ENCODE results near the gene TMTC2. TPM values are rescaled to one million over a fixed set of nuclear protein-coding genes. Genes with fewer than 3 reads are reported as not detected.

The TMTC2 gene
- polyA plus RNA-seq, 1 donor from 2014 or later = 20.6 TPM

- Histone ChIP-seq H3K4me2 (ENCODE audit: low read length) (no peak overlapping the region), H3K9me2 (ENCODE audit: insufficient read depth, low read length) (no peaks in the 10 kb centered on the region), H2AFZ (ENCODE audit: low read depth, low read length) (no peak overlapping the region), H3K9ac (ENCODE audit: low read length) (no peak overlapping the region), H3K27me3 (ENCODE audit: insufficient read depth, low read depth, low read length) (no peaks in the 10 kb centered on the region), H4K20me1 (ENCODE audit: insufficient read depth) (no peaks in the 10 kb centered on the region), H3K9me3 (ENCODE audit: low read length) (no peaks in the 10 kb centered on the region), H3K79me2 (replicated peaks; ENCODE audit: insufficient read depth, low read length) (no peaks in the 10 kb centered on the region), H3F3A (ENCODE audit: insufficient read depth, low read length, poor library complexity, severe bottlenecking) (no peaks in the 10 kb centered on the region), H3K27ac (ENCODE audit: low read length) (no peak overlapping the region), H3K4me3 (ENCODE audit: low read length) (no peak overlapping the region), H3K36me3 (ENCODE audit: insufficient read depth, low read length) (no peaks in the 10 kb centered on the region)
- TF ChIP-seq CTCF (IDR thresholded peaks at IDR 0.05; ENCODE audit: poor library complexity, severe bottlenecking) (no peak), MXI1 (conservative IDR thresholded peaks at IDR 0.05; ENCODE audit: poor library complexity, severe bottlenecking) (no peak), RAD21 (conservative IDR thresholded peaks at IDR 0.05) (no peak), EP300 (conservative IDR thresholded peaks at IDR 0.05; ENCODE audit: poor library complexity, severe bottlenecking) (no peak), POLR2AphosphoS5 (IDR thresholded peaks at IDR 0.05) (no peak), EZH2 (IDR thresholded peaks at IDR 0.05; ENCODE audit: borderline replicate concordance, insufficient read depth, low read length, poor library complexity, severe bottlenecking) (no peak), TAF1 (IDR thresholded peaks at IDR 0.05; ENCODE audit: low read depth) (no peak), SMC3 (conservative IDR thresholded peaks at IDR 0.05; ENCODE audit: poor library complexity) (no peak), REST (IDR thresholded peaks at IDR 0.05; ENCODE audit: borderline replicate concordance) (no peak)
These were observed 352.7 kb downstream of the TMTC2 start for GRCh38 chr12:83039413-83039812.

GRCh38 chr12:83040339-83040738 is 353.6 kb downstream of the TMTC2 start:
- no peak overlapping the region for H3K4me2 ChIP-seq (ENCODE audit: low read length)
- H3F3A ChIP-seq (ENCODE audit: insufficient read depth, low read length, poor library complexity, severe bottlenecking) = no peaks in the 10 kb centered on the region
- no peaks in the 10 kb centered on the region for H3K9me2 ChIP-seq (ENCODE audit: insufficient read depth, low read length)
- no peaks in the 10 kb centered on the region for H3K27me3 ChIP-seq (ENCODE audit: insufficient read depth, low read depth, low read length)
- no peak for TF ChIP-seq EP300 (conservative IDR thresholded peaks at IDR 0.05; ENCODE audit: poor library complexity, severe bottlenecking)
- no peak for TF ChIP-seq RAD21 (conservative IDR thresholded peaks at IDR 0.05)
- no peak for TF ChIP-seq CTCF (IDR thresholded peaks at IDR 0.05; ENCODE audit: poor library complexity, severe bottlenecking)
- TF ChIP-seq MXI1 (conservative IDR thresholded peaks at IDR 0.05; ENCODE audit: poor library complexity, severe bottlenecking) = no peak
- no peak for TF ChIP-seq EZH2 (IDR thresholded peaks at IDR 0.05; ENCODE audit: borderline replicate concordance, insufficient read depth, low read length, poor library complexity, severe bottlenecking)
- TF ChIP-seq TAF1 (IDR thresholded peaks at IDR 0.05; ENCODE audit: low read depth) = no peak
- no peak for TF ChIP-seq SMC3 (conservative IDR thresholded peaks at IDR 0.05; ENCODE audit: poor library complexity)
- no peak for TF ChIP-seq REST (IDR thresholded peaks at IDR 0.05; ENCODE audit: borderline replicate concordance)
- TF ChIP-seq POLR2AphosphoS5 (IDR thresholded peaks at IDR 0.05) = no peak
- no peaks in the 10 kb centered on the region for H3K9me3 ChIP-seq (ENCODE audit: low read length)
- H2AFZ ChIP-seq (ENCODE audit: low read depth, low read length) = no peak overlapping the region
- no peak overlapping the region for H3K9ac ChIP-seq (ENCODE audit: low read length)
- H3K27ac ChIP-seq (ENCODE audit: low read length) = no peak overlapping the region
- H3K79me2 ChIP-seq (replicated peaks; ENCODE audit: insufficient read depth, low read length) = no peaks in the 10 kb centered on the region
- H4K20me1 ChIP-seq (ENCODE audit: insufficient read depth) = no peaks in the 10 kb centered on the region
- H3K36me3 ChIP-seq (ENCODE audit: insufficient read depth, low read length) = no peaks in the 10 kb centered on the region
- no peak overlapping the region for H3K4me3 ChIP-seq (ENCODE audit: low read length)
